ENCODE measurements around the gene ELF3.
A peak's percentile ranks its signal among the peaks of the same experiment; 100 is the strongest.
"Not testable (repeated sequence)": the region's sequence is repeated elsewhere in the genome, so short reads cannot be mapped to it uniquely, and the experiment has no call there.

Gene ELF3

DNA sequence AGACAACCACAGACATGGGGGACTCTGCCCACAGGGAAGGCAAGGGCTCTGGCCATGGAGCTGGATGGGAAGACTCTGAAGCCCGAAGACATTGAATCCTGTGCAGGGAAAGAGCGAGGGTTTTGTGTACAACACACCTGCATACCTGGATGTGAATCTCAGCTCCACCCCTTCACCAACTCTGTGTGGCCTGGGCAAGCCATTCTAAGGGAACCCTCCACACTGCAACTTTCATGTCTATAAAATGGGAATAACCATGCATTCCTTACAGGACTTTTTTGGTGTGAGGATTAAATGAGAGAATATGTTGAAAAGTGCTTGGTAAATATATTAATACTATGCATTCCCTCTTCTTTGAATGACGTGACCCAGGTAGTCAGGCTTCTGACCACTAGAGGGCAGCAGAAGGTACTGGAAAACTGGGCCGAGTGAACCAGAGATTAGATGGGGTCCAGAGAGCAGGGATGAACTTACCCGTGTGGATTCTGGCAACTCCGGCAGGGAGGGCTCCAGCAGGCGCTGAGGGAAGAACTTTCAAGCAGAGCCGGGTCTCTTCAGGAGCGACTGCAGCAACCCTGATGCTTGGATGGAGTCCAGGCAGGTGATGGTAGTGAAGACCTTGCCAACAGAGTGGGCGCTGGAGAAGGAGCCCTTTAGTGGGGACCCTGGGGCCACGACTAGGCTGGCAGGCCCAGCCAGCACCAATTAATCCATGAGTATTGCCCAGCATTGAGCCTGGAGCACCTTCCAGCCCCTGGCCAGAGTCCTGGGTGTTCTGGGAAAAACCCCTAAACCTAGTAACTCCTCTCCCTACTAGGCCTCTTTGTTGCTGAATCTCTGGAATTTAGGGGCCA is 834 bp upstream of the ELF3 start:
- DNase-seq: peak; percentile 90

GRCh38 chr1:202011994-202012393 is 1.6 kb downstream of the ELF3 start:
- DNase-seq: no peak

- no peak for DNase-seq
Measured at GRCh38 chr1:202012544-202013478, 2.4 kb downstream of the ELF3 start.

DNA sequence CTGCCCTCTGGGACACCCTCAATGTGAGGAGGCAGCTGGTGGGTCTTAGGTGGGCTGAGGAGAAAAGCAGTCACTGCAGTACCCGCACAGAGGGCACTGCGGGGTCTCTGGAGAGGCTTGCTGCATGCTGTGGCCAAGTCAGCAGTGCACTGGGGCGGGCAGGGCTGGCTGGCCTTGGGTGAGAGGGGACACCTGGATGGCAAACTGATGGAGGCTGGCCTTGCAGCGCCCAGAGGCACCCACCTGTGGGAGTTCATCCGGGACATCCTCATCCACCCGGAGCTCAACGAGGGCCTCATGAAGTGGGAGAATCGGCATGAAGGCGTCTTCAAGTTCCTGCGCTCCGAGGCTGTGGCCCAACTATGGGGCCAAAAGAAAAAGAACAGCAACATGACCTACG is 3.2 kb downstream of the ELF3 start:
- DNase-seq: no peak

DNA sequence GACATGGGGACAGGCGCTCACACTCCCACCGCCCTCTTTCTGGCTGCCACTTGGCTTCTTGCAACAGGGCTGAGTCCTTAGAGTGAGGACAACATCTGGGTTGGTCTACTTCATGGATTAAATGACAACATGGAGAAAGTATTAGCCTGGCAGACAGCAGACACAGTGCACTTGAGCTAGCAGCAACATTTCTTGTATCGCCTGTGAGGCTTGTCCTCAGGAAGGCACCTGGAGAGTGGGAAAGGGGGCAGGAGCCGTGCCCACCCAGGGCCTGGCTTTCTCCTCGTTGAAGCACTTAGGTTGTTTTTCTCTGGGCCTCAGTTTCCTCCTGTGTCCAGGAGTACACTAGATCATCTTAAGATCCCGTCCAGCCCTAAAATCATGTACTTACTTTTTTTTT is 3.7 kb downstream of the ELF3 start:
- no peak for DNase-seq

GRCh38 chr1:202014915-202015661 is 4.7 kb downstream of the ELF3 start:
- no peak for DNase-seq

DNA sequence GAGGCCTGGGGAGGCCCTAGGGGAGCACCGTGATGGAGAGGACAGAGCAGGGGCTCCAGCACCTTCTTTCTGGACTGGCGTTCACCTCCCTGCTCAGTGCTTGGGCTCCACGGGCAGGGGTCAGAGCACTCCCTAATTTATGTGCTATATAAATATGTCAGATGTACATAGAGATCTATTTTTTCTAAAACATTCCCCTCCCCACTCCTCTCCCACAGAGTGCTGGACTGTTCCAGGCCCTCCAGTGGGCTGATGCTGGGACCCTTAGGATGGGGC is 5.2 kb downstream of the ELF3 start:
- no peak for DNase-seq

GRCh38 chr1:202016022-202016810 is 5.8 kb downstream of the ELF3 start:
- DNase-seq: no peak

DNA sequence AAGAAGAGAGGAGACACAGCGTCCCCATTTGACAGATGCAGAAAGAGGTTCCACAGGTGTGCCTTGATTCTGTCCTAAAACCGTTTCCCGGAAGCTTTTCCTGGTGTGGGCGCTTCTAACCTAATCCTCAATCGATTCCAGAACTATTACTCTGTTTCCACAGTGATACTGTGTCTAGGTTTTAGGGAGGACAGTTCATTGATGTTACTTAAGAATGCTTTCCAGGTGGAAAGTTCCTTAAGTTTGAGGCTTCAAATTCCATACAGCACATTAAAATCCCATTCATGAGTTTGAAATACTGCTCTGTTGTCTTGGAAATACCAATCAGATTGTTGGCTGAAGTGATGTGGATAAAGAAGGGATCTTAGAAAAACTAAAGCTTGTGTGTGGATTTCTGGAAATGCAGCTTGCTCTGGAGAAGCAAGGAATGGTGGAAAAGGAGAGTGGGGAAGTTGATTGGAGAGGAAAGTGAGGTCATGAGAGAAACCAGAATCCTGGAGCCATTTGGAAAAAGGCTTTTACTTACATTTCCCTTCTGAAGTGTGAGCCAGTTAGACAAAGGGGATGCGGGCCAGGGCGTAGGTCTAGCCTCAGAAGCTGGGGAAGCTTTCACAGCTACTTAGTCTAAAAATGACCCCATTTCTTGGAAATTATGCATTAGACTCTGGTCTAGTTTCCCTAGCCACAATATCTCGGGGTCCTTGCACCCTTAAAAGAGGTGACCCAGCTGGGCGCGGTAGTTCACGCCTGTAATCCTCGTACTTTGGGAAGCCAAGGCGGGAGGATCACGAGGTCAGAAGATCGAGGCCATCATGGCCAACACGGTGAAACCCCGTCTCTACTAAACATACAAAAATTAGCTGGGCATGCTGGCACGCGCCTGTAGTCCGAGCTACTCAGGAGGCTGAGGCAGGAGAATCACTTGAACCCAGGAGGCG is 6.7 kb downstream of the ELF3 start:
- no peak for DNase-seq

DNA sequence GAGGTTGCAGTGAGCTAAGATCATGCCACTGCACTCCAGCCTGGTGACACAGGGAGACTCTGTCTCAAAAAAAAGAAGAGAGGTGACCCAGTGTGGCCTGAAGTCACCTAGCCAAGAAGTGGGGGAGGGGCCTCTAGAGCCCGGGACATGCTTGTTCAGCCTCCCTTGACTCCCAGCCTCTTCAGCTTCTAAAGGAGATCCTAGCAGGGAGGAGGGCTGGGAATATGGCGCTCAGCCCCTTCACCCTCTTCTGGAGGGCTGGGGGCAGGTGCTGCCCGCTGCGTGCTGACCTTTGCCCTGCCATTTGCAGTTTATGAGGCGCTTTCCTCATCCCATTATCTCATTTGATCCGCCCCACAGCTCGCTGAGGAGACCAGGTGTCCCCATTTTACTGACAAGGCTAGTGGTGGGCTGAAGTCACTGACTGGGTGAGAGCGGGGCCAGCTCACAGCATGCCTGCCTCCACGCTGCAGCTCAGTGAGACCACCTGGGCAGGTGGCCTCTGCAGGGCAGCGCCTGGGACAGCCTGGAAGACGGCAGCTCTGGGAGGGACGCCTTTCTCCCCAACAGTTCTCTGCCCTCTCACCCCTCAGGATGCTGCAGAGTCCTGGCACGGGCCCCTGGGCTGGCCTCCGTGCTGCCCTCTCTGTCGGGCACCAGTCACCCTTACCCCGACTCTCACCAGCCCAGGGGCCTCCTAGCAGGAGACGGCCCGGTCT is 7.5 kb downstream of the ELF3 start:
- DNase-seq: no peak

- DNase-seq: peak; percentile 69
Measured at GRCh38 chr1:202018468-202019234, 8.3 kb downstream of the ELF3 start.

- not testable (repeated sequence) for DNase-seq
Measured at GRCh38 chr1:202019235-202019558, 8.8 kb downstream of the ELF3 start.

DNA sequence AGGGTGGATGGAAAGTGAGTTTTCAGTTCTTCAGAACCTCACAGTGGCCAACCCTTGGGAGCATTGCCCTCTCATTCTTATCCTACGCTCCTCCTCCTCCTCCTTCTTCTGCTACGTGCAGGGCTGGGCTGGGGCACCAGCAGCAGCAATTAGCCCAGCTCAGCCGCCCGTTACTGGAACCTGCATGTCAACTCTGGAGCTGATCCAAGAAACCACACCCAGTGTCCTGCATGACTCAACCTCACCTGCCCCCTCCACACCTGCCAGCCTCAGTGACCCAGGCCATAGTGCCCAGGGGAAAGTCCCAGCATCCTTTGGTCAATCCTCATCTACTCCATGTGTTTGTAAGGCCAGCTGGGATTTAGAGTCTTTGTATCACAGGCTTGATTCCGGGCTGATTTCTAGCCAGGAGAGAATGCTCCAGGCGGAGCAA is 12.6 kb downstream of the ELF3 start:
- DNase-seq: no peak

DNA sequence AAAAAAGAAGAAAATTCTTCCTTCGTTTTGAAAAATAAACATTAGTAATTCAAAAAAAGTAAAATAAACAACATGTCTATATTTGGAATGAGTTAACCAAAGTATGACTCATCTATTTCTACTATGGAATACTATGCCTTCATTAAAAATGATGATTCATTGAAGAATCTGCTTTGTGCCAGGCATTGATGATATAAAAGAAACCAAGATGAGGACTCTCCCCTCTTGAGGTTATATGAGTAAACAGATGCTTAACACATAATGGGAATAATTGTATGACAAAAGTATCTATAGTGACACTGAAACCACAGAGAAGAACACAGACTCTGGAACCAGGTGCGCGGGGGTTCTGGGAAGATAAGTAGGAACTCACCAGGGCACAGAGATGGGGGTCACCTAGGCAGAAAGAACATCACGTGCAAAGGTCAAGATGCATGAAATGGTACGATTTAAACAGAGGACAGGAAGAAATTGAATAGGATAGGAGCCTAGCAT is 18.8 kb downstream of the ELF3 start:
- DNase-seq: peak; percentile 56

DNA sequence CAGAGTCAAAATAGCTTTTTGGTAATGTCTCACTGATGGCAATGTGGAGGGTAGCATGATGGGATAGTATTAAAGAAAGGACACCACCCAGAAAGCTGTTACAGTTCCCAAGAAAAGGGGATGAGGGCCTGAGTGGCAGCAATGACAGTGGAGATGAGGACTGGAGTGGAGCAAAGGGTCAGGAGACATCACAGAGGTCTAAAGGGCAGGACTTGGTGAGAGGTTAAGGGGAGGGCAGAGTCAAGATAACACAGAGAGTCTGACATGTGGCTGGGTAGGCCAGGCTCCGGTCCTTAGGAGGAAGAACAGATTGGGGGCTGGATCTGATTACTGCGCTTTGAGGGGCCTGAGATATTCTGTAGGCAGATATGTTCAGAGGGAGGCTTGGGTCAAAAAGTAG is 19.3 kb downstream of the ELF3 start:
- DNase-seq: peak; percentile 31

GRCh38 chr1:202031796-202032195 is 21.4 kb downstream of the ELF3 start:
- DNase-seq: no peak

GRCh38 chr1:202034149-202034682 is 23.8 kb downstream of the ELF3 start:
- no peak for DNase-seq

GRCh38 chr1:202034683-202035462 is 24.5 kb downstream of the ELF3 start:
- DNase-seq: peak; percentile 62
